RKO (cell line): ENCODE results near the gene GATA5.
"Not testable (repeated sequence)": the region's sequence is repeated elsewhere in the genome, so short reads cannot be mapped to it uniquely, and the experiment has no call there.

Experiments
- DNase-seq: peaks from one replicate; pipeline ENCODE4 v3.0.0-alpha.2; 2016; ENCODE audit warnings: low spot score

GATA5 gene

GRCh38 chr20:62504323-62504722 is 28.5 kb upstream of the GATA5 start:
- no peak for DNase-seq

- DNase-seq = no peak
Observed at GRCh38 chr20:62503401-62504178, 27.8 kb upstream of the GATA5 start.

- no peak for DNase-seq
Observed at GRCh38 chr20:62502496-62503095, 26.8 kb upstream of the GATA5 start.

- DNase-seq = peak; percentile 50
Observed at GRCh38 chr20:62501801-62502495, 26.2 kb upstream of the GATA5 start.

- DNase-seq = peak; percentile 23
Observed at GRCh38 chr20:62500237-62500864, 24.6 kb upstream of the GATA5 start.

GRCh38 chr20:62499758-62500236 is 24.0 kb upstream of the GATA5 start:
- DNase-seq = no peak

GRCh38 chr20:62498874-62499273 is 23.1 kb upstream of the GATA5 start:
- DNase-seq = no peak

GRCh38 chr20:62496568-62497218 is 20.9 kb upstream of the GATA5 start:
- DNase-seq = no peak

GRCh38 chr20:62495749-62496567 is 20.2 kb upstream of the GATA5 start:
- no peak for DNase-seq

GRCh38 chr20:62494980-62495748 is 19.4 kb upstream of the GATA5 start:
- no peak for DNase-seq

GRCh38 chr20:62494537-62494936 is 18.7 kb upstream of the GATA5 start:
- DNase-seq = no peak

- DNase-seq = no peak
Observed at GRCh38 chr20:62493886-62494285, 18.1 kb upstream of the GATA5 start.

GRCh38 chr20:62493253-62493885 is 17.6 kb upstream of the GATA5 start:
- DNase-seq = no peak

- no peak for DNase-seq
Observed at GRCh38 chr20:62492711-62493110, 16.9 kb upstream of the GATA5 start.

- not testable (repeated sequence) for DNase-seq
Observed at GRCh38 chr20:62490783-62491182, 15.0 kb upstream of the GATA5 start.

- DNase-seq = no peak
Observed at GRCh38 chr20:62489932-62490263, 14.1 kb upstream of the GATA5 start.

GRCh38 chr20:62489186-62489931 is 13.6 kb upstream of the GATA5 start:
- DNase-seq = peak; percentile 57

GRCh38 chr20:62488470-62488869 is 12.7 kb upstream of the GATA5 start:
- DNase-seq = no peak
